IMR-90 (cell line): Measurements from ENCODE around the gene PRR36.

Experiments used
- RAD21 ChIP-seq: IDR thresholded peaks from 2 replicates; pipeline ENCODE4 v1.6.1; 2012; ENCODE audit warnings: low read length, improper control_type of control experiment
- TF ChIP-seq, protein P1 (sequence below): conservative IDR thresholded peaks from 2 replicates; pipeline ENCODE4 v1.5.1; 2012; ENCODE audit warnings: mild to moderate bottlenecking, low read depth, low read length, improper control_type of control experiment

DNA sequence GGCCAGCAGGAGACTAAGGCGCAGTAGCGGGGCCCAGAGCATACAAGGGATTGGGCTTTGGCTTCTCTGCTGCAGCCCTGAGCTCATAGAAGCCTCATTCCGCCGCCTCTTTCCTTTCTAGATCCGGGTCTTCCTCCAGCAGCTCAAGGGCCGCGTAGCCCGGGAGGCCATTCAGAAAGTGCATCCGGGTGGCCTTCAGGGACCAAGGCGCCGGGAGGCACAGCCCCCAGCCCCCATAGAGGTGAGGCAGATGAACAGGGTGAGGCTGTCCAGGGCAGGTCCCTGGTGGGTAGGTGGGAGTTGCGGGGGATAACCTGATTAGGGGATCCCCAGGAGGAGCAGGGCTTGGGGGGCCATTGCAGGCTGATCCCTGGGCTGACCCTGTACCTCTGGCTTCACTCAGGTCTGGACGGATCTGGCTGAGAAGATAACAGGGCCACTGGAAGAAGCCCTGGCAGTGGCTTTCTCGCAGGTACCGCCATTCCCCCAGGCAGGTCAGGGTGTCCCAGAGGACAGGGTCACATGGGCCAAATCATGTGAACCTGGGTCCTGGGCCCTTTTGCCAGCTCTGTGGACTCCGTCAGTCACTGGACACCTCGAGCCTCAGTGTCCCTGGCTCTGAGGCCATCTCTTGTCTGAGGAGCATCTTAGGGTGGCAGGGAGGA lies 47.2 kb upstream of the PRR36 start:
- TF ChIP-seq, protein P1, sequence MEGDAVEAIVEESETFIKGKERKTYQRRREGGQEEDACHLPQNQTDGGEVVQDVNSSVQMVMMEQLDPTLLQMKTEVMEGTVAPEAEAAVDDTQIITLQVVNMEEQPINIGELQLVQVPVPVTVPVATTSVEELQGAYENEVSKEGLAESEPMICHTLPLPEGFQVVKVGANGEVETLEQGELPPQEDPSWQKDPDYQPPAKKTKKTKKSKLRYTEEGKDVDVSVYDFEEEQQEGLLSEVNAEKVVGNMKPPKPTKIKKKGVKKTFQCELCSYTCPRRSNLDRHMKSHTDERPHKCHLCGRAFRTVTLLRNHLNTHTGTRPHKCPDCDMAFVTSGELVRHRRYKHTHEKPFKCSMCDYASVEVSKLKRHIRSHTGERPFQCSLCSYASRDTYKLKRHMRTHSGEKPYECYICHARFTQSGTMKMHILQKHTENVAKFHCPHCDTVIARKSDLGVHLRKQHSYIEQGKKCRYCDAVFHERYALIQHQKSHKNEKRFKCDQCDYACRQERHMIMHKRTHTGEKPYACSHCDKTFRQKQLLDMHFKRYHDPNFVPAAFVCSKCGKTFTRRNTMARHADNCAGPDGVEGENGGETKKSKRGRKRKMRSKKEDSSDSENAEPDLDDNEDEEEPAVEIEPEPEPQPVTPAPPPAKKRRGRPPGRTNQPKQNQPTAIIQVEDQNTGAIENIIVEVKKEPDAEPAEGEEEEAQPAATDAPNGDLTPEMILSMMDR: no peak
- TF ChIP-seq RAD21: no peak
